Stromal cell of bone marrow (primary cell): ENCODE measurements around the gene TRIM51G.
"Not testable (repeated sequence)": the region's sequence is repeated elsewhere in the genome, so short reads cannot be mapped to it uniquely, and the experiment has no call there.

Experiments
- DNase-seq: peaks from one replicate; pipeline ENCODE4 v3.0.0-alpha.2; 2012; ENCODE audit warnings: low read depth

Gene TRIM51G

DNA sequence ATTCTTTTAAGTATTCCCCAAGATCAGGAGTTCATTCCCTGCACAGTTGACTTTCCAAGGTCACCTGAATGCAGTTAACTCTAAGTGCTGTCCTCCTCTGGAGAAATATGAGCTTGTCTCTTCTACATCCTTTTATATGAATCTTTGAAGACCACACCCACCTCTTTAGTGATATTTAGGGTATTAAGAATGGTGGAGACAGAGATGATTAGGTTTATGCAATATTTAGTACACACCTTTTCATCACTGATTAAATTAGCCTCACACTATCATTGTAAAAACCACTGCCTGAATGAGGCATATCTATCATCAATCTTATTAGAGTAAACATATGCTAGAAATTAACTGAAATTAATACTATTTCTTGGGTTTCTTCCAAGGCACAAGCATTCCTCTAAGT is at the start of gene TRIM51G:
Gene TRIM51G (minus strand): TSS at position 101 of the 400 bp plus-strand sequence. CDS start 2,190 bp downstream, outside the sequence.
- DNase-seq, result not testable (repeated sequence)

DNA sequence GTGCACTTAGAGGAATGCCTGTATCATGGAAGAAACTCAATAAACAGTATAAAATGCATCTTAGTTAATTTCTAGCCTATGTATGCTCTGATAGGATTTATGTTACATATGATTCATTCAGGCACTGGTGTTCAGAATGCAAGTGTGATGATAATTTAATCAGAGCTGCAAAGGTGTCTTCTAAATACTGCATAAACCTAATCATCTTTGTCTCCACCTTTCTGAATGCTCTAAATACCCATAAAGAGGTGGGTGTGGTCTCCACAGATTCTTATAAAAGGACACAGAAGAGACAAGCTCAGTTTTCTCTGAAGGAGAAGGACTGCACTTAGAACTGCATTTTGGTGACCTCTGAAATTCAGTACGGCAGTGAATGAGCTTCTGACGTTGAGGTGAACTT is 44.8 kb upstream of the TRIM51G start, which contains the start of gene TRIM49B:
Gene TRIM49B (plus strand): TSS at position 301 of the 400 bp plus-strand sequence. CDS start 2,777 bp downstream, outside the sequence.
- not testable (repeated sequence) for DNase-seq

DNA sequence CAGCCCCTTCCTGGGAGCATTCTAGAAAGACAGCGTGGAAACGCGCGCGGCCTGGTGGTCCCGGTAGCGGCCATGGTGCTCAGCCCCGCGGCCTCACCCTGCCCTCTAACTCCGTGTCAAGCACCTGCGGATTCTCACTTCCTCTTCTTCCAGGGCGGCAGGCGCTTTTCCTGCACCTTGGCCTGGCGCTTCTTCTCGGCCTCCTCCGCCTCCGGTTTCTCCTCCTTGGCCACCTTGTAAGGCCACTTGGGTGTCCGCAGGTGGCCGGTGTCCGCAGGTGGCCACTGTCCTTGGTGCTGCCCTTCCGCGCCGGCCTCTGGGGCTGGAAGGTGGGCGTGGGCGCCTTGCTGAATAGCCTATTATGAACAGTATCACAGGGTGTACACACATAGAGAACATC is 15.1 kb downstream of the TRIM51G start:
- DNase-seq, result not testable (repeated sequence)

DNA sequence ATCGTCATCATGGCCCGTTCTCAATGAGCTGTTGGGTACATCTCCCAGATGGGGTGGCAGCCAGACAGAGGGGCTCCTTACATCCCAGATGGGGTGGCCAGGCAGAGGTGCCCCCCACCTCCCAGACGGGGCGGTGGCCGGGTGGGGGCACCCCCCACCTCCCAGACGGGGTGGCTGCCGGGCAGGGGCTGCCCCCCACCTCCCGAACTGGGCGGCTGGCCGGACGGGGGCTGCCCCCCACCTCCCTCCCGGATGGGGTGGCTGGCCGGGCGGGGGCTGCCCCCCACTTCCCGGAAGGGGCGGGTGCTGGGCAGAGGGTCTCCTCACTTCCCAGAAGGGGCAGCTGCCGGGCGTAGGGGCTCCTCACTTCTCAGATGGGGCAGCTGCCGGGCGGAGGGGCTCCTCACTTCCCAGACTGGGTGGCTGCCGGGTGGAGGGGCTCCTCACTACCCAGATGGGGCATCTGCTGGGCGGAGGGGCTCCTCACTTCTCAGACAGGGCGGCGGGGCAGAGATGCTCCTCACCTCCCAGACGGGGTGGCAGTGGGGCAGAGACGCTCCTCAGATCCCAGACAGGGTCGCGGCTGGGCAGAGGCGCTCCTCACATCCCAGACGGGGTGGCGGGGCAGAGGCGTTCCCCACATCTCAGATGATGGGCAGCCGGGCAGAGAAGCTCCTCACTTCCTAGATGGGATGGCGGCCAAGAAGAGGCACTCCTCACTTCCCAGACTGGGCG is 28.2 kb downstream of the TRIM51G start:
- DNase-seq, result not testable (repeated sequence)

GRCh38 chr11:48945796-48946195 is 37.9 kb downstream of the TRIM51G start:
- DNase-seq, result not testable (repeated sequence)
